ENCODE data around the gene RAPGEF5.

The RAPGEF5 gene

GRCh38 chr7:22343612-22344011, 13.3 kb downstream of the RAPGEF5 start:
- no peak for DNase-seq

- DNase-seq: no peak
Observed at GRCh38 chr7:22343071-22343470, 13.9 kb downstream of the RAPGEF5 start.

- DNase-seq: no peak
Observed at GRCh38 chr7:22339725-22340390, 17.1 kb downstream of the RAPGEF5 start.

GRCh38 chr7:22338877-22339276, 18.1 kb downstream of the RAPGEF5 start:
- no peak for DNase-seq

- DNase-seq: no peak
Observed at GRCh38 chr7:22338411-22338810, 18.5 kb downstream of the RAPGEF5 start.

GRCh38 chr7:22333680-22334141, 23.2 kb downstream of the RAPGEF5 start:
- no peak for DNase-seq

- DNase-seq: no peak
Observed at GRCh38 chr7:22332461-22332870, 24.5 kb downstream of the RAPGEF5 start.

- DNase-seq: no peak
Observed at GRCh38 chr7:22331704-22332103, 25.2 kb downstream of the RAPGEF5 start.

- no peak for DNase-seq
Observed at GRCh38 chr7:22330903-22331302, 26.1 kb downstream of the RAPGEF5 start.

GRCh38 chr7:22329816-22330524, 27.0 kb downstream of the RAPGEF5 start:
- no peak for DNase-seq

GRCh38 chr7:22326181-22326580, 30.8 kb downstream of the RAPGEF5 start:
- DNase-seq: no peak

- DNase-seq: no peak
Observed at GRCh38 chr7:22325671-22326070, 31.3 kb downstream of the RAPGEF5 start.

GRCh38 chr7:22323714-22324113, 33.2 kb downstream of the RAPGEF5 start:
- DNase-seq: no peak

- DNase-seq: no peak
Observed at GRCh38 chr7:22320416-22320815, 36.5 kb downstream of the RAPGEF5 start.

GRCh38 chr7:22319424-22320403, 37.2 kb downstream of the RAPGEF5 start:
- DNase-seq: no peak

GRCh38 chr7:22318376-22318775, 38.6 kb downstream of the RAPGEF5 start:
- DNase-seq: no peak

GRCh38 chr7:22317632-22318031, 39.3 kb downstream of the RAPGEF5 start:
- no peak for DNase-seq

- no peak for DNase-seq
Observed at GRCh38 chr7:22316914-22317313, 40.0 kb downstream of the RAPGEF5 start.

GRCh38 chr7:22307816-22308215, 49.1 kb downstream of the RAPGEF5 start:
- no peak for DNase-seq

- no peak for DNase-seq
Observed at GRCh38 chr7:22305706-22306105, 51.2 kb downstream of the RAPGEF5 start.

GRCh38 chr7:22302951-22303423, 54.0 kb downstream of the RAPGEF5 start:
- no peak for DNase-seq

GRCh38 chr7:22302193-22302592, 54.8 kb downstream of the RAPGEF5 start:
- DNase-seq: no peak

- DNase-seq: no peak
Observed at GRCh38 chr7:22301790-22302189, 55.2 kb downstream of the RAPGEF5 start.

Measured in SIG-M5 (cell line).